Loucy (cell line): ENCODE data around the gene PDLIM7.

ENCODE experiments used
- H2AFZ ChIP-seq: fragments of 200-600 bp; sonication (generic); 2 replicates; pipeline ENCODE4 v1.6.0; 2016; ENCODE audit warnings: antibody characterized with exemption, mild to moderate bottlenecking, low read length, moderate library complexity
- H3F3A ChIP-seq: fragments of 200-600 bp; 2 replicates; pipeline ENCODE4 v1.6.0; 2016; ENCODE audit warnings: antibody characterized with exemption, low read depth, mild to moderate bottlenecking
- H3K27me3 ChIP-seq: fragments of 200-600 bp; sonication (generic); 2 replicates; pipeline ENCODE4 v1.6.1; 2014; ENCODE audit warnings: low read length, mild to moderate bottlenecking; ENCODE audit not compliant: insufficient read depth, poor library complexity, severe bottlenecking
- H3K36me3 ChIP-seq: fragments of 200-600 bp; sonication (generic); 2 replicates; pipeline ENCODE4 v1.6.1; 2016; ENCODE audit warnings: low read length; ENCODE audit not compliant: insufficient read depth
- H3K4me1 ChIP-seq: fragments of 200-600 bp; sonication (generic); 2 replicates; pipeline ENCODE4 v1.5.1; 2014; ENCODE audit warnings: low read length, mild to moderate bottlenecking; ENCODE audit not compliant: insufficient read depth, poor library complexity, severe bottlenecking
- H3K4me2 ChIP-seq: fragments of 200-600 bp; sonication (generic); 2 replicates; pipeline ENCODE4 v1.6.0; 2014; ENCODE audit warnings: antibody characterized with exemption, low read length, low read depth, mild to moderate bottlenecking; ENCODE audit not compliant: poor library complexity, severe bottlenecking
- H3K4me3 ChIP-seq: fragments of 200-600 bp; sonication (generic); 2 replicates; pipeline ENCODE4 v1.5.1; 2014; ENCODE audit warnings: low read length, mild to moderate bottlenecking, mixed read lengths; ENCODE audit not compliant: poor library complexity, severe bottlenecking
- H3K79me2 ChIP-seq: fragments of 200-600 bp; sonication (generic); 2 replicates; pipeline ENCODE4 v1.6.1; 2014; ENCODE audit warnings: low read length; ENCODE audit not compliant: insufficient read depth
- H3K9ac ChIP-seq: fragments of 200-600 bp; sonication (generic); 2 replicates; pipeline ENCODE4 v1.6.0; 2014; ENCODE audit warnings: mild to moderate bottlenecking, low read depth, low read length, moderate library complexity; ENCODE audit not compliant: poor library complexity, severe bottlenecking
- H3K9me2 ChIP-seq: fragments of 200-600 bp; sonication (generic); replicated peaks from 2 replicates; pipeline ENCODE4 v1.6.1; 2016; ENCODE audit warnings: low read depth, low read length, mixed read lengths
- H3K9me3 ChIP-seq: fragments of 200-600 bp; sonication (generic); 2 replicates; pipeline ENCODE4 v1.6.1; 2014; ENCODE audit warnings: mild to moderate bottlenecking, antibody characterized with exemption, low read length, low read depth; ENCODE audit not compliant: insufficient read depth
- H4K20me1 ChIP-seq: fragments of 200-600 bp; sonication (generic); 2 replicates; pipeline ENCODE4 v1.6.0; 2014; ENCODE audit warnings: antibody characterized with exemption, low read length, mild to moderate bottlenecking; ENCODE audit not compliant: insufficient read depth, poor library complexity, severe bottlenecking
- CTCF ChIP-seq: fragments of 200-600 bp; sonication (generic); conservative IDR thresholded peaks from 2 replicates; pipeline ENCODE4 v1.5.1; 2014; ENCODE audit warnings: mild to moderate bottlenecking, antibody characterized with exemption, low read length
- EZH2phosphoT487 ChIP-seq: fragments of 200-600 bp; IDR thresholded peaks from 2 replicates; pipeline ENCODE4 v1.6.1; 2018; ENCODE audit warnings: antibody characterized with exemption, mild to moderate bottlenecking, moderate library complexity, borderline replicate concordance

Gene PDLIM7

GRCh38 chr5:177462021-177462670, 35.3 kb downstream of the PDLIM7 start:
- TF ChIP-seq EZH2phosphoT487, result no peak
- TF ChIP-seq CTCF, result no peak
- H3K9me3 ChIP-seq, result no peaks in the 10 kb centered on the region
- H3K4me1 ChIP-seq, result no peaks in the 10 kb centered on the region
- H3F3A ChIP-seq, result no peaks in the 10 kb centered on the region; the same call in 1 of the 2 replicates
- no peak overlapping the region for H3K9ac ChIP-seq
- H3K79me2 ChIP-seq, result no peaks in the 10 kb centered on the region
- H4K20me1 ChIP-seq, result peaks cover 3% of the 10 kb centered on the region
- no peaks in the 10 kb centered on the region for H3K9me2 ChIP-seq
- no peak overlapping the region for H2AFZ ChIP-seq
- H3K4me2 ChIP-seq, result no peak overlapping the region
- H3K27me3 ChIP-seq, result no peaks in the 10 kb centered on the region
- H3K4me3 ChIP-seq, result no peak overlapping the region
- H3K36me3 ChIP-seq, result peaks cover 21% of the 10 kb centered on the region; the same call in 1 of the 2 replicates

GRCh38 chr5:177459819-177460628, 37.4 kb downstream of the PDLIM7 start:
- Histone ChIP-seq H3K4me2 (no peak overlapping the region), H3K27me3 (no peaks in the 10 kb centered on the region), H3K4me1 (no peaks in the 10 kb centered on the region), H3K9me2 (no peaks in the 10 kb centered on the region), H3F3A (no peaks in the 10 kb centered on the region; the same call in 1 of the 2 replicates), H4K20me1 (peaks cover 10% of the 10 kb centered on the region), H2AFZ (no peak overlapping the region), H3K36me3 (0 out of 2 replicates have a peak, but pooled peaks cover under 1% of the 10 kb centered on the region), H3K9ac (no peak overlapping the region), H3K79me2 (no peaks in the 10 kb centered on the region), H3K4me3 (no peak overlapping the region), H3K9me3 (no peaks in the 10 kb centered on the region)
- TF ChIP-seq CTCF (no peak), EZH2phosphoT487 (no peak)

GRCh38 chr5:177459357-177459756, 38.0 kb downstream of the PDLIM7 start:
- no peak for TF ChIP-seq CTCF
- no peak for TF ChIP-seq EZH2phosphoT487
- H3K9me3 ChIP-seq, result no peaks in the 10 kb centered on the region
- H3F3A ChIP-seq, result no peaks in the 10 kb centered on the region; the same call in 1 of the 2 replicates
- no peak overlapping the region for H3K4me3 ChIP-seq
- no peaks in the 10 kb centered on the region for H3K79me2 ChIP-seq
- no peak overlapping the region for H3K9ac ChIP-seq
- no peaks in the 10 kb centered on the region for H3K4me1 ChIP-seq
- H2AFZ ChIP-seq, result no peak overlapping the region
- peaks cover 10% of the 10 kb centered on the region for H4K20me1 ChIP-seq
- H3K4me2 ChIP-seq, result no peak overlapping the region
- no peaks in the 10 kb centered on the region for H3K27me3 ChIP-seq
- no peaks in the 10 kb centered on the region for H3K36me3 ChIP-seq
- H3K9me2 ChIP-seq, result no peaks in the 10 kb centered on the region
